OCI-LY1 (cell line): ENCODE data around the gene ZFYVE27.

Source experiments
- CTCF ChIP-seq: fragments of 200-600 bp; sonication (generic), shearing (Covaris generic); IDR thresholded peaks from 2 replicates; pipeline ENCODE4 v1.5.1; 2017; ENCODE audit warnings: mild to moderate bottlenecking, antibody characterized with exemption, low read length, moderate library complexity, mixed read lengths
- EZH2 ChIP-seq: fragments of 200-600 bp; sonication (generic), shearing (Covaris generic); IDR thresholded peaks from 2 replicates; pipeline ENCODE4 v1.8.0; 2017; ENCODE audit warnings: borderline replicate concordance, mixed run types, mild to moderate bottlenecking, antibody characterized with exemption, low read length, moderate library complexity, mixed read lengths

- TF ChIP-seq CTCF (no peak), EZH2 (no peak)
Observed at GRCh38 chr10:97738616-97739015, 1.7 kb downstream of the ZFYVE27 start.
